GM21360 (cell line): ENCODE results near the gene PROB1.
"Not testable (repeated sequence)": the region's sequence is repeated elsewhere in the genome, so short reads cannot be mapped to it uniquely, and the experiment has no call there.

Experiments
- ATAC-seq: cut with Tn5 transposase; IDR thresholded peaks from one replicate; pipeline ENCODE4 v1.9.1; 2021; ENCODE audit warnings: mild to moderate bottlenecking, moderate library complexity; ENCODE audit not compliant: unreplicated experiment

The PROB1 gene

GRCh38 chr5:139381837-139382761, 12.8 kb downstream of the PROB1 start:
- ATAC-seq, result no peak

DNA sequence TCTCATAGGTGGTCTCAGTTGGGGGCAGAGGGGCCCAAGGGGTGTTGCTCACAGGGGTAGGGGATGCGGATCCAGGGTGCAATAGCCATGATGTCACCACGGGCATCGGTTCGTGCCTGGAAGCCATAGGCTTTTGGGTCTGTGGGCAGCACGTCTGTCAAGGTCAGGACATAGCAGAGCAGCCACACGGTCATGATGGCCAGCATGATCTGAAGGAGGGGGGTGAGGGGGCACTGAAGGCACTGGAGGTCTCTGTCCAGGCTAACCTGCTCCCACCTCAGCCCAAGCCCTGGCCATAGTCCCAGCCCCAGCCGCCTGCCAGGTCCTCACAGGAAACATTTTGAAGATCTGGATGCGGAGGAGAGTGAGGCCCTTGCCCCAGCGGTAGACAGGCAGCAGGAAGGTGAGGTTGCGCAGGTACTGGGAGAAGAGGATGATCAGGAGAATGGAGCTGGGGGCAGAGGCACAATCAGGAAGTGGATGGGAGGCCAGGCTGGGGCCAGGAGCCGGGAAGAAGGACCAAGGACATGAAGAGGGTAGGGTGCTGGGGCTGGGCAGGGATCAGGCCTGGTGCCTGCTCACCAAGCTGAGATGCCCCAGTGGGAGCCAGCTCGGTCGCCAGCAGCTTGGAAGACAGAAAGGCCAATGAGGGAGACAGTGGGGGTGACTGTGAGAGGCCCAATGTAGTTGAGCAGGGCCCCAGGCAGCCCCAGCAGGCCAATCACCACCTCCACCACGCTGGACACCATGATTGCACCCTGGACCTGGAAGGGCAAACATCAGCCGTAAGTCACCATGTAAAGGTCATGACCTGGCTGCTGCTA, 15.1 kb downstream of the PROB1 start:
- ATAC-seq, result no peak

DNA sequence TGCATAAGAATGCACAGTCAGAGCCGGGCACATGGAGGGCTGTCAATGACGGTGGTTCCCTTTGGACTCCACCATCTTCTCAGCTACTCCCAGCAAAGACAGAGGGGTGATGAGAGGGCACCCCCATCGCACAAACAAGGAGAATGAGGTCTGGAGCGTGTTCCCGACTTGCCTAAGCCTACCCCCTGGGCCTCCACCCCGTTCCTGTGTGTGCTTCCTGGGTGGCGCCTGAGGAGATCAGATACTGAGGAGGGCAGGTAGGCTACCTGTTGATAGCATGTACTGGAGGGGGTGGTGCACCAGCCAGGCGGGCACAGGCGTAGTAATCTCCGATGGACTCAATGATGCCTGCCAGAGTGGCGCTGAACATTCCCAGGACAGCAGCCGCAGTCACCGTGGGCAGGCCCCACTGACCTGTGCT, 16.0 kb downstream of the PROB1 start:
- no peak for ATAC-seq

DNA sequence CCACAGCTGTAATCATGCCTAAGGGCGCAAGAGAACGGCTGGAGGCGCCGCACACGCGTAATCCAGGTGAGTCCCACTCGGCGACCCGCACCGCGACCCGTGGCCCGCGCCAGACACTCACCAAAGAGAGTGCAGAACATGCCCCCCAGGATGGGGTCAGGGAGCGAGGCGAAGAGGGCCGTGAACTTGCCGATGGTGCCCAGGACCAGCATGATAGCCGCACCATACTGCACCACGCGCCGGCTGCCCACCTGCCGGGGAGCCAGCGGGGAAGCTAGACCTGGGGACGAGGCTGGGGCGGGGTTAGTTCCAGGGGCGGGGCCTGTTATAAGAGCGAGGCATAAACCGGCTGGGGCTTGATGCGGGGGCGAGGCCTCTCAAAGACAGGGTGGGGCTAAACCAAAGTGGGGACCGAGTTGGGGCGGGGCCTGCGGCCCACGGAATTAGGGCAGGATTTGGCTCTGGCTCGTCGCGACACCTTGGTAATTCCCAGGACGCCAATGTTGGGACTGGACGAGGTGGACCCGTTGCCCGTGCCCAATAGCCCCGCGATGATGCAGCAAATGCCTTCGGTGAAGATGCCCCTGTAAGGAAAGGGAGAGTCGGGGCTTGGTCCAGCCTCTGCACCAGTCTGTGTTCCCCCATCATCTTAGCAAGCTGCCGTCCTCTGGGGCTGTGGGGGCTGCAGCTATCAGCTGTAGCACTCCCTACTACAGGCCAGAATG, 16.6 kb downstream of the PROB1 start:
- ATAC-seq, result no peak

GRCh38 chr5:139377226-139377625, 17.7 kb downstream of the PROB1 start:
- ATAC-seq, result no peak

- no peak for ATAC-seq
Observed at GRCh38 chr5:139376364-139376763, 18.5 kb downstream of the PROB1 start.

DNA sequence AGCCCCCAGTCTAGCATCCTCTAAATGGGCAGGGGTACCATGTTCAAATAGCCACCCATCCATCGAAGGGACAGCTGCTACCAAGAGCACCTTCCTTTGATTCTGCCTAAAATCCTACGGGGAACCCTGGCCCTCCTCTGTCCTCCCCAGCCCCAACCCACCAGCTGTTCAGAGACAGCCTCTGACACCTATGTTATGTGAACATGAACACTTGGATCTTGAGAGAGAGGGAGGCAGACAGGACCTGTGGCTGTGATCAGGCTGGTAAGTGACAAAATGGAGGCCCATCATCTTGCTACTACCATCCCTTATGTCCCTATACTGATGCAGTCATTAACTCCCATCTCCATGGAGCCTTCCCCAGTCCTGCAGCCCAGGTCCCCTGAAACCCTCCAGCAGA, 20.0 kb downstream of the PROB1 start:
- ATAC-seq, result no peak

GRCh38 chr5:139371482-139372435, 23.1 kb downstream of the PROB1 start:
- ATAC-seq, result no peak

- ATAC-seq, result no peak
Observed at GRCh38 chr5:139369181-139369580, 25.7 kb downstream of the PROB1 start.

DNA sequence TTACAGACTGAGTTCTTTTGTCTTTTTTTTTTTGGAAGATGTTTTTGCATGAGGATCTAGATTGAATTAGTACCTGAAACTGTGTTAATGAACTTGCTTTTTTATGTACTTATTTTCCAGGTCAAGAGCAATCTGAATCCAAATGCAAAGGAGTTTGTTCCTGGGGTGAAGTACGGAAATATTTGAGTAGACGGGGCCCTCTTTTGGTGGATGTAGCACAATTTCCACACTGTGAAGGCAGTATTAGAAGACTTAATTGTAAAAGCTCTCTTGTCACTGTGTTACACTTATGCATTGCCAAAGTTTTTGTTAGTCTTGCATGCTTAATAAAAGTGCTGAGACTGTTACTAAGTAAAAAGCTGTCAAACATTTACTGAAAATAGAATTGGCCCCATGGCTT, 26.3 kb downstream of the PROB1 start:
- no peak for ATAC-seq

- ATAC-seq, result no peak
Observed at GRCh38 chr5:139364466-139364865, 30.4 kb downstream of the PROB1 start.

DNA sequence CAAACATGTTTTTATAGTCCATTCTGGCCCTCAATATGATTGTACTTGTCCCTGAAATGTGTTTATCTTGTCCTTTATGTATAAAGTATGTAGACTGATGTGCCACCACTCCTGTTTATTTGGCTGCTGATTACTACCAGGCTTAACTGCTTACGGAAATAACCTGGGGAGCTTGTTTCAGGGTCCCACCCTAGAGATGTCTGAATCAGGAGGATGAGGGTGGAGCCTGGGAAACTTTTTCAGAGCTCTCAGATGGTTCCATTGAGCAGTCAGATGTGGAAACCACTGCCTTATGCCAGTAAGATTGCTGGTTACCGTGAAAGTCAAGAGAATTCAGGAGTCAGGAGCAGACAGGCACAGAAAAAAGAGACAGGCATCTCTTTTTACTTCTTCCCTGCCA, 31.0 kb downstream of the PROB1 start:
- no peak for ATAC-seq

DNA sequence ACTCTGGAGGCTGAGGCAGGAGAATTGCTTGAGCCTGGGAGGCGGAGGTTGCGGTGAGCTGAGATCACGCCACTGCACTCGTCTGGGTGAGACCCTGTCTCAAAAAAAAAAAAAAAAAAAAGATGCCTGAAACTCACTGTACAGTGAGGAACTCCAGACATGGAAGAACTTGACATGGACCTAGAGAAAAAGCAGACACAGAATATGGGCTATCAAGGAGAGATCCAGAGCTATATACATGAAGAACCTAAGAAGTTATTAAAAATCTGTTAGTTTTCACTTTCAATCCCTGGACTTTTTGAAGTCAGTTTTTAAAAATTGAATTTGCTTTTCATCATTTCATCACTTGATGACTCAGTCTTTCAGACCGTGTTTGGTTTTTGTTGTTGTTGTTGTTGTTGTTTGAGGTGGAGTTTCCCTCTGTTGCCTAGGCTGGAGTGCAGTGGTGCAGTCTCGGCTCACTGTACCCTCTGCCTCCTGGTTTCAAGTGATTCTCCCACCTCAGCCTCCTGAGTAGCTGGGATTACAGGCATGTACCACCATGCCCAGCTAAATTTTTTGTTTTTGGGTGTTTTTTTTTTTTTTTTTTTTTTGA, 33.0 kb downstream of the PROB1 start:
- no peak for ATAC-seq

DNA sequence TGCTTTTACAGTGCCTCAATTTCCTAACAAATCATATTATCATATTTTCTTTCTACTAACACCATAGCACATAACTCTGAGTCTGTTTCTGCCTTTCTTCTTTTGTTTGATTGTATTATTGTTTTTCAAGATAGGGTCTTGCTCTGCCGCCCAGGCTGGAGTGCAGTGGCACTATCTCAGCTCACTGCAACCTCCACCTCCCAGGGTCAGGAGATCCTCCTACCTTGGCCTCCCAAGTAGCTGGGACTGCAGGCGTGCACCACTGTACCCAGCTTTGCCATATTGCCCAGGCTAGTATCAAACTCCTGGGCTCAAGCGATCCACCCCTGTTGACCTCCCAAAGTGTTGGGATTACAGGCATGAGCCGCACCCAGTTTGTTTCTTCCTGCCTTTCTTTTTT, 34.5 kb downstream of the PROB1 start:
- no peak for ATAC-seq

GRCh38 chr5:139358064-139358463, 36.8 kb downstream of the PROB1 start:
- no peak for ATAC-seq

DNA sequence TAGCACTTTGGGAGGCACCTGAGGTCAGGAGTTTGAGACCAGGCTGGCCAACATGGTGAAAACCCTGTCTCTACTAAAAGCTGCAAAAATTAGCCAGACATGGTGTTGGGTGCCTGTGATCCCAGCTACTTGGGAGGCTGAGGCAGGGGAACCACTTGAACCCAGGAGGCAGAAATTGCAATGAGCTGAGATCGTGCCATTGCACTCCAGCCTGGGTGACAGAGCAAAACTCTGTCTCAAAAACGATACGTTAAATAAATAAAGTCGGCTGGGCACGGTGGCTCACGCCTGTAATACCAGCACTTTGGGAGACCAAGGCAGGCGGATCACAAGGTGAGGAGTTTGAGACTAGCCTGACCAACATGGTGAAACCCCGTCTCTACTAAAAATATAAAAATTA, 39.0 kb downstream of the PROB1 start:
- not testable (repeated sequence) for ATAC-seq

GRCh38 chr5:139354186-139354585, 40.7 kb downstream of the PROB1 start:
- no peak for ATAC-seq

- ATAC-seq, result not testable (repeated sequence)
Observed at GRCh38 chr5:139347863-139348262, 47.0 kb downstream of the PROB1 start.

GRCh38 chr5:139345442-139345841, 49.5 kb downstream of the PROB1 start:
- not testable (repeated sequence) for ATAC-seq

- ATAC-seq, result no peak
Observed at GRCh38 chr5:139344177-139344576, 50.7 kb downstream of the PROB1 start.
